Measurements from ENCODE around the gene CCNE1.
A peak's percentile ranks its signal among the peaks of the same experiment; 100 is the strongest.
"Not testable (repeated sequence)": the region's sequence is repeated elsewhere in the genome, so short reads cannot be mapped to it uniquely, and the experiment has no call there.

Gene CCNE1

GRCh38 chr19:29819300-29819699, 7.5 kb downstream of the CCNE1 start:
- no peak for DNase-seq

- DNase-seq: no peak
These were observed 8.2 kb downstream of the CCNE1 start for GRCh38 chr19:29819986-29820385.

- DNase-seq: no peak
These were observed 12.0 kb downstream of the CCNE1 start for GRCh38 chr19:29823581-29824330.

GRCh38 chr19:29825263-29825662, 13.5 kb downstream of the CCNE1 start:
- not testable (repeated sequence) for DNase-seq

- DNase-seq: no peak
These were observed 19.3 kb downstream of the CCNE1 start for GRCh38 chr19:29831041-29831548.

- DNase-seq: no peak
These were observed 19.9 kb downstream of the CCNE1 start for GRCh38 chr19:29831686-29832085.

- no peak for DNase-seq
These were observed 21.0 kb downstream of the CCNE1 start for GRCh38 chr19:29832801-29833200.

- DNase-seq: no peak
These were observed 21.9 kb downstream of the CCNE1 start for GRCh38 chr19:29833614-29834261.

GRCh38 chr19:29834991-29835846, 23.4 kb downstream of the CCNE1 start:
- no peak for DNase-seq

GRCh38 chr19:29836409-29836825, 24.6 kb downstream of the CCNE1 start:
- DNase-seq: no peak

- no peak for DNase-seq
These were observed 25.7 kb downstream of the CCNE1 start for GRCh38 chr19:29837448-29837981.

GRCh38 chr19:29837996-29838395, 26.2 kb downstream of the CCNE1 start:
- DNase-seq: no peak

GRCh38 chr19:29840066-29840950, 28.5 kb downstream of the CCNE1 start:
- DNase-seq: no peak

GRCh38 chr19:29841209-29841558, 29.4 kb downstream of the CCNE1 start:
- DNase-seq: no peak

GRCh38 chr19:29841559-29842367, 30.0 kb downstream of the CCNE1 start:
- DNase-seq: no peak

GRCh38 chr19:29842471-29843179, 30.8 kb downstream of the CCNE1 start:
- no peak for DNase-seq

GRCh38 chr19:29843180-29844051, 31.6 kb downstream of the CCNE1 start:
- DNase-seq: no peak

- peak in 1 of 2 experiments; percentile 62 for DNase-seq
These were observed 33.2 kb downstream of the CCNE1 start for GRCh38 chr19:29844891-29845573.
